Activated T-helper 1 cell treated with anti-CD3 and anti-CD28 coated beads, Interleukin-12 subunit alpha, Interleukin-12 subunit beta, Interleukin-2, Interleukin-4 antibody, amounts not matched to agents 30 ng/mL and 10 ng/mL and 1 ng/mL, durations not matched to agents 14 hours and 24 hours and 36 hours (primary cell): ENCODE measurements around the gene C1RL. TPM values are rescaled to one million over a fixed set of nuclear protein-coding genes. Genes with fewer than 3 reads are reported as not detected.

Experiments used
- DNase-seq: peaks from one replicate; pipeline ENCODE4 v3.0.0; 2021; ENCODE audit warnings: low spot score
- H3K27ac Mint-ChIP-seq: one replicate; pipeline ENCODE4 v1.8.0; 2021; ENCODE audit warnings: mild to moderate bottlenecking, mixed read lengths
- H3K27me3 Mint-ChIP-seq: one replicate; pipeline ENCODE4 v1.8.0; 2022; ENCODE audit warnings: mild to moderate bottlenecking, moderate library complexity, mixed read lengths; ENCODE audit not compliant: insufficient read depth
- H3K36me3 Mint-ChIP-seq: one replicate; pipeline ENCODE4 v1.8.0; 2021; ENCODE audit warnings: low read depth, mixed read lengths
- H3K4me1 Mint-ChIP-seq: one replicate; pipeline ENCODE4 v1.8.0; 2021; ENCODE audit warnings: low read depth, mixed read lengths
- H3K4me3 Mint-ChIP-seq: one replicate; pipeline ENCODE4 v1.8.0; 2021; ENCODE audit warnings: mild to moderate bottlenecking, moderate library complexity, mixed read lengths
- H3K9me3 Mint-ChIP-seq: one replicate; pipeline ENCODE4 v1.8.0; 2021; ENCODE audit warnings: mixed read lengths
- intact Hi-C: fragments of 100-400 bp; cut with micrococcal nuclease; formaldehyde crosslinking; loops from one replicate; pipeline ENCODE4 v1.15.1; 2024
- total RNA-seq: library from RNA; stranded (reverse); gene quantifications from 2 replicates; pipeline ENCODE4 v1.2.3, GENCODE V29; 2022

The C1RL gene
- total RNA-seq, 1 donor from 2014 or later, result 21.5 TPM

DNA sequence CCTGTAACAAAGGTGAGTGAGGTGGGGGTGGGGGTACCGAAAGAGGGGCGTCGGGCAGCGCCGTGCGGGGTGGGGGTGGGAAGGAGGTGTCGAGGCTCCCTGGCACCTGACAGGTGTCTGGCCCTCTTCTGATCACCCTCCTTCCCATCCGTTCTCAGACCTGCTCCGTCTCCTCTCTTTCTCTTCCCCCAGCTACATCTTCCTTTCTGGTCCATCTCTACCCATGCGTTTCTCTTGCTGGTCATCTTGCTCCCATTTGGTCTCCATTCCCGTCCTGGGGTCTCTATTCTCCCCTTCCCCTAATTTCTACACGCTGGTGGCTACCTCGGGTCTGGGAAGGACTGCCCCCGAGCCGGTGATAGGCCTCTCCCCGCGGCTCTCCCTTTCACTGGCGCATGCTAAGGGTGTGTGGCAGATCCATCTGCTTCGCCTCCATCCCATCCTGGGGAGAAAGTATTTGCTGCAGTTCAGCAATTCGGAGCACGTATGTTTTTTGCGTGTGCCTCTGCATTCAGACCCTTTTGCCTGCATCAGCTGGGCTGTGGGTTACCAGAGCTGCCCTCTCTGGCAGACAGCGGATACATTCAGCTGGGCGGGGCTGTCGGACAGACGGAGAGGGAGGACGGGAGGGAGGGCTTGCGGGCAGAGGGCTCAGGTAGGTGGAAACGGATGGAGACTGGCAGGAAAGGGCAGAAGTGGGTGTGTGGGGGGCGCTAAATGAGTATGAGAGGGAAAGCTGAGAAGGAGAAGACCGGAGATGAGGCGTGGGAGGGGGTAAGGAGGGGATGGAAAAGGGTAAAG is 21.9 kb upstream of the C1RL start:
- Mint-ChIP-seq H3K4me1 (peaks cover 37% of the 10 kb centered on the region), H3K4me3 (peak overlapping the region; percentile 96), H3K27ac (peak overlapping the region; percentile 91), H3K9me3 (no peaks in the 10 kb centered on the region), H3K27me3 (no peaks in the 10 kb centered on the region), H3K36me3 (peaks cover 33% of the 10 kb centered on the region)
- peak; percentile 48 for DNase-seq
- intact Hi-C loops, result loop anchor here (1.0 to 5.0 kb wide), 5 partner anchors 18 to 639 kb away; partner anchors contain the start of genes C1RL, LPCAT3, MRPL51 and NCAPD2

DNA sequence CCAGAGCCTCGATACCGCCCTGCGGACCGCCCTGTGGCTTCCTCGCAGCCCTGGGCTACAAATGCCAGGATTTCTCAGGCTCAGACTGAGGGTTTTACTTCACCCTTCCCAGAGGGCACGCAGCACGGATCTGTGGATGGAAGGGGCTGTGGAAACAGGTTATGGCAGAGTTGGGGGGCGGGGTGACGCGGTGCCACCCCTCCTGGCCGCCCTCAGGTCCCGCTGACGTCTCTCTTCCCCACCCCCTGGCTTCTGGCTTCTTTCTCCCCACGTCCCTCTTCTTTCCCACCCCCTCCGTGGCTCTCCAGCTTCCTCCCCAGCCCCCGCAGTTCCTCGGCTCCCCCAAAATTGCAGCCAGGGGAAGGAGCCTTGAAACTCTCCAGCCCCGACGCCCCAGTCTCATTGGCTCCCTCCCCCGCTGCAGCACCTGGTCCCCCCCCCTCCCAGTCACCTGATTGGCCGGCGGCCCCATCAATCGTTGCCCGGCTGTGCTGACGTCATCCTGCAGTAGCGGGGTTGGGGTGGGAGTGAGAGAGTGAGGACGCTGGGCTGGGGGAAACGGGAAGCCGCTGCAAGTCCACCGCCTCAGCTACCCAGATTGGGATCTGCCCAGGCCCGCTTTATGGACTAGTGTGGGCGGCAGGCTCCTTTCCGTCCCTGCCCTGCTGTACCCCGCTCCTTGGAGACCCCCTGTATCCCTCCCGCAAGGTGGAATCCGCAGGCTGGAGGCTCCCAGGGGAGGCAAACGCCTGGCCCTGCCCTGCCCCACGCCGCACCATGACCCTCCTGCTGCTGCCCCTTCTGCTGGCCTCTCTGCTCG is 21.1 kb upstream of the C1RL start, which contains the start of gene CLSTN3:
TSS of gene CLSTN3 (plus strand) at position 500 of the 820 bp plus-strand sequence. CDS start at position 778, 278 bp downstream.
- Mint-ChIP-seq H3K4me1 (peaks cover 37% of the 10 kb centered on the region), H3K9me3 (no peaks in the 10 kb centered on the region), H3K36me3 (peaks cover 28% of the 10 kb centered on the region), H3K4me3 (peak within 1 kb of the TSS; percentile 96), H3K27ac (peak within 1 kb of the TSS; percentile 91), H3K27me3 (no peaks in the 10 kb centered on the region)
- intact Hi-C loops, result loop anchor here (1.0 to 5.0 kb wide), 4 partner anchors 21 to 638 kb away; partner anchors contain the start of genes C1RL, LPCAT3, MRPL51 and NCAPD2
- DNase-seq, result peak; percentile 84

DNA sequence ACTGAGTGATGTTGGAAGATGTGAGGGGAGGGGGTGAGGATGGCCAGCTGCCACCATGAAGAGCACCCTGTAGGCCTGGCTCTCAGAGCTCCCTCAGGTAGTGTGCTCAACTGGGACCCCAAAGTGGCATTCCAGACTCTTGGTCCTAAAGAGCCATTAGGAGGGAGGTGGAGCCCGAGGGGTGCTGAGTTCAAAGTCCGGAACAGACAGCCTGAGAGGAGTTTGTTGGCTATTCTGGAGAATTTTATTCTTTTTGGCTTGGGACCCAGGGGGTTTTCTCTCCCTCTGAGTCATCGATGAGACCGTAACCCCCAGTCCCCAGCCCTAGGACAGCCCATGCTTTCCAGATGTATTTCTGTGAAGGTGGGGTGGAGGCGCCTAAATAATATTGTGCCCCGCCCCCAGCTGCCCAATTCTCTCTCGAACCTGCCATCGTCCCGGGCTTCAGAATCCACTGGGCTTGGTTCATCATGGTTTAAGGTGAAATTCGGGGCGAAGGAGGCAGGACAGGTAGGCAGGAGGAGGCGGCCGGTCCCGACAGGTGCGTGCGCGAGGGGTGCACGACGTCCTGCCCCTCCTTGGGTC is 20.4 kb upstream of the C1RL start:
- peaks cover 23% of the 10 kb centered on the region for H3K36me3 Mint-ChIP-seq
- no peaks in the 10 kb centered on the region for H3K27me3 Mint-ChIP-seq
- H3K4me3 Mint-ChIP-seq, result peak overlapping the region; percentile 96
- DNase-seq, result no peak
- H3K4me1 Mint-ChIP-seq, result peaks cover 37% of the 10 kb centered on the region
- intact Hi-C loops, result no loop called here
- H3K9me3 Mint-ChIP-seq, result no peaks in the 10 kb centered on the region
- peak overlapping the region; percentile 91 for H3K27ac Mint-ChIP-seq

DNA sequence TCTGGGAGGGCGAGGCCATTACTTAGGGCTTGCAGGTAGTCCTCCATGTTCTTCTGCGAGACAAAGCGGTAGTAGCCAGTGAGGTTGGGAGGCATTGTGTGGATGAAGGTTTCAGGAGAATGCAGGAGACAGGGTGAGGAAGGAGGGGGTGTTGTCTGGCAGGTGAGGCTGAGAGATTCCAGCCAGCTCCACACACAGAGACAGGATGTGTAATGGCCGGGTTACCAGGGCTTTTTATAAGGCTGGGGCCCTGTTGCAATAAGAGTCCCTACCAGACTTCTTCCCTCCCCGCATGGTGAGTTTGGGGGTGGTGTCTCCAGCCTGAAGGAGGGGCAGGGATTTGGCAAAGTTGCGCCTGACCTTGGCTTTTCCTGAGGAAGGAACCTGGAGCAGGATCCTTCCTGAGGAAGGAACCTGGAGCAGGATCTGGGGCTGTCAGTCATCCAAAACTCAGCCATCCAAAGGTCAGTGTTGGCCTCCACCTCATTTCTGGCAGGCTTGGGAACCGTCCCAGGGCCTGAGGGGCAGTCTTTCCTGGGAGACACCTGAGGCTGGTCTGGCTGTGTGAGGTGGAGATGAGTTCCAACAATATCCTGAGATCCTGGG is 19.8 kb upstream of the C1RL start, which contains the start of gene RBP5:
TSS of gene RBP5 (minus strand) at position 209 of the 606 bp plus-strand sequence. CDS start at position 95, 114 bp downstream.
- DNase-seq, result no peak
- H3K4me1 Mint-ChIP-seq, result peaks cover 37% of the 10 kb centered on the region
- peaks cover 18% of the 10 kb centered on the region for H3K36me3 Mint-ChIP-seq
- H3K27ac Mint-ChIP-seq, result peak within 1 kb of the TSS; percentile 91
- H3K4me3 Mint-ChIP-seq, result peak within 1 kb of the TSS; percentile 96
- intact Hi-C loops, result no loop called here
- H3K9me3 Mint-ChIP-seq, result no peaks in the 10 kb centered on the region
- H3K27me3 Mint-ChIP-seq, result no peaks in the 10 kb centered on the region

DNA sequence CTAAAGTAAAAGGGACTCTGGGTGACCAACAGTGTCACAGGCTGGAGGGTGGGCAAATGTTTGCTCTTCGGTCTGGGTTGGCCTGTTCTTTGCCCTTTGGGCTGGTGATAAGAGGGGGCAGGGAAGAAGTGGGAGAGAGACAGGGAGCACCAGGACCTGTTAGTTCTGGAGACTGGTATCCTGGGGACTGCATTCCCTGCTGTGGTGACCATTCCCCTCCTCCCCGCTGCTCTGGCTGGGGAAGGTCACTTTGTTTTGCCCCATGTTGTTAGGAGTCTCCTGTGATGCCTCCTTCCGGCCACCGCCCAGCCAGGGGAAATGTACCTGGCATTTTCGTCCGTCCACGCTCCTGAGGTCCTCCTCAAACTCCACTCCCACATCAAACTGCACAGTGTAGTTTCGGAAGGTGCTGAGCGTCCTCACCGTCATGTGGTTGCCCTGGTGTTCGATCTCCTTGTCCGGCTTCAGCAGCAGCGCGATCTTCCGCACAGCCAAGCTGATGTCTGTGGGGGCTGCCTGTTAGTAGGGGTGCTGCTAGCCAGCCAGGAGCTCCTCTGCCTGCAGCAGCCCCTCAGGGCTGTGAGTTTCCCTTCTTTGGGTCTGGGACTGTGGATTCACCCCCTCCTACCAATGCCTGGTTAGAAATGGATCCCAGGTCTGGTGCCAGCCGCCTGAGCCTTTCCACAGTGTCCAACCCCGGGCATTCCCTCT is 19.1 kb upstream of the C1RL start:
- Mint-ChIP-seq H3K27me3 (no peaks in the 10 kb centered on the region), H3K4me3 (peak overlapping the region; percentile 96), H3K36me3 (peaks cover 17% of the 10 kb centered on the region), H3K4me1 (peaks cover 37% of the 10 kb centered on the region), H3K9me3 (no peaks in the 10 kb centered on the region), H3K27ac (no peak overlapping the region)
- intact Hi-C loops, result no loop called here
- DNase-seq, result no peak

DNA sequence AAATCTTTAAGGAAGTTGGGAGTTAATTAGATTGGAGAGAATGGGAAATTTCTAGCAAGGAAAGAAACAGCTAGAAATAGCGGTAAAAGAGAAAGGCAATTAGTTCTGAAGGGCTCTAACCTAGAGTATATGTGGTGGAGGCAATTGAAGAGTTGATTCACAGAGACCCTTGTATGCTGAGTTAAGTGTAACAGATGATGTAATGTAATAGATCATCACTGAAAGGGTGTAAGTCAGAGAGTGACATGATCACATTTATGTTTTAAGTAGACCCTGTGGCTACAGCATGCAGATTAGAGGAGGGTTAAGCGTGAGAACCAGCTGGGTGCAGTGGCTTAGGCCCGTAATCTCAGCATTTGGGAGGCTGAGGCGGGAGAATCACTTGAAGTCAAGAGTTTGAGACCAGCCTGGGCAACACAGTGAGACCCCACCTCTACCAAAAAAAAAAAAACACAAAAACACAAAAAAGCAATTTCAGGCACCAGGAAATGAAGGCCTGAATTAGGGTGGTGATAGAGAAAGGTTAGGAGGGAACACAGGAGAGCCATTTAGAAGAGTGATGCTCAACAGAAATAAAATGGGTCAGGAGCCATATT is 16.7 kb upstream of the C1RL start:
- no peak overlapping the region for H3K4me3 Mint-ChIP-seq
- no peak overlapping the region for H3K27ac Mint-ChIP-seq
- H3K36me3 Mint-ChIP-seq, result peaks cover 15% of the 10 kb centered on the region
- DNase-seq, result no peak
- H3K4me1 Mint-ChIP-seq, result peaks cover 14% of the 10 kb centered on the region
- H3K9me3 Mint-ChIP-seq, result no peaks in the 10 kb centered on the region
- H3K27me3 Mint-ChIP-seq, result no peaks in the 10 kb centered on the region
- intact Hi-C loops, result no loop called here

DNA sequence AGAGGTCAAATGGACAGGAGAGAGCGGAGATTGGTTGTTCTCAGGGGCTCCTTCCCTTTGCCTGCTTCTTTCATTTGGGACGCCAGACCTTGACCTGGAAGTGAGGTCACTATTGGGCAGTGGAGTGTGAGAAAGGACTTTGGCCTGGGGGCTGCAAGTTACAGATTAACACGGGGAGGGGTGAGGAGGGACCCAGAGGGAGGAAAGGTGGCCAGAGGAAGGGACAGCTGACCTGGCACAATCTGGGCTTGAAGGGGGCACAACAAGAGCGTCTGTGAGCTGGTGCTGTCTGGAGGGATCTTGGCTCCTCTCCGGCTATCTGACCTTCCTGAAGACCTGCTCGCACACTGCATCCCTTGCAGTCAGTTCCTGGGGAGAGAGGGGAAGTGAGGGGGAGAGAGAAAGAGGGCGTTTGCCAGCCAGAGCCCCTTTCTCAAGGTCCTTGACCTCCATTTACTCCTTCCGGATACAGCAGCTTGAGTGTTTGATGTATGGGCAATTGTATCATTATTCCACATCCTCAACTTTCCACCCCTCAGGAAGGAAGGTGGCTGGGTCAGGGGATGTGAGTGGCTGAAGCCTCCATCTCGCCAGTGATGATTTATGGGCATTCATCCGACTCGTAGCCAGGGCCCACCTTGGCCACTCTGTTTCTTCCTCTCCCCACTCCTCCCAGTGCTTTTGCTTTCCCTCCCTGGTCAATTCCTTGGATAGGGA is 14.9 kb upstream of the C1RL start:
- H3K36me3 Mint-ChIP-seq, result peaks cover 15% of the 10 kb centered on the region
- intact Hi-C loops, result no loop called here
- H3K27ac Mint-ChIP-seq, result no peak overlapping the region
- H3K9me3 Mint-ChIP-seq, result no peaks in the 10 kb centered on the region
- no peaks in the 10 kb centered on the region for H3K27me3 Mint-ChIP-seq
- H3K4me3 Mint-ChIP-seq, result no peak overlapping the region
- no peak for DNase-seq
- H3K4me1 Mint-ChIP-seq, result peaks cover 7% of the 10 kb centered on the region

DNA sequence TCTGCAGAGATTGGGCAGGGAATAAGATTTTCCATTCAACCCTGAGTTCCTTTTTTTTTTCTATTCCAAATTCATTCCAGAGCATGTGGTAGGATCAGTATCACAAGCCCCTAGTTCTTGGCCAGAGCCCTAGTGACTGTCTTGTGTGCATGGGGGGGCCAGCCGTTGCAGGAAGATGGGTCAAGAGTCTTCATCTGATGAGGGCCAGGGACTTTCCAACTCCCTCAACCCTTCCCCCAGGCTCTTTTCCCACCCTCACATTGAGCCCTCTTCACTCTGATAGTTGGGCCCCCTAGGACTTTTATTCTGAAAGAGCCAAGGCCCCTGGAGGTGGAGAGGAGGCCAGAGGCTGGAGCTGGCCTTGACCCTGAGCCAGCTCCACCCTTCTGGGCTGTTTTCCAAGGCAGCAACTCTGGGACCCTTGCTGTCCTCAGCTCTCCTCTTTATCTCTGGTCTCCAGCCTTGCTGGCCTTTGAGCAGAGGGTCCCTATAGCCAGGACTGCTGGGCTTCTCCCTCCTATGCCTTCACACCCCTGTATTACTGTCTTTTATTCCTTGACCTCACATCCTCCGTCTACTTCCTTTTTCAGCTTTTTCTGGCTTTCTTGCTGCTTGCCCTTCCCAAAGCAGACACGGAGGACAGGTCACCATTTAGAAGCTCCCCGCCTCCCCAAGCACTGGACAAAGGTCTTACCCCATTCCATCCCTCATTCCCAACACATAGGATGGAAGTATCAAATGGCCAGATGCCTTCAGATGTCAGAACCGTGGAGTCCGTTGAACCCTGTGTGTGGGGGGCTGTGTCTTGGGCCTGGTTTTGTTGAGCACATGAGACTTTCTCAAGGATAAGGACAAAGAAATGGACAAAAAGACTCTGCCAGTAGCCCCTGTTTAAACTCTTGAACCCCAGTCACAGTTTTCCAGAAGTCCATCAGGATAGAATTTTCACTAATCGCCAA is 14.1 kb upstream of the C1RL start:
- H3K27me3 Mint-ChIP-seq, result no peaks in the 10 kb centered on the region
- intact Hi-C loops, result no loop called here
- H3K9me3 Mint-ChIP-seq, result no peaks in the 10 kb centered on the region
- H3K4me1 Mint-ChIP-seq, result peaks cover 5% of the 10 kb centered on the region
- peaks cover 21% of the 10 kb centered on the region for H3K36me3 Mint-ChIP-seq
- no peak for DNase-seq
- H3K27ac Mint-ChIP-seq, result peak overlapping the region; percentile 55
- H3K4me3 Mint-ChIP-seq, result no peak overlapping the region

DNA sequence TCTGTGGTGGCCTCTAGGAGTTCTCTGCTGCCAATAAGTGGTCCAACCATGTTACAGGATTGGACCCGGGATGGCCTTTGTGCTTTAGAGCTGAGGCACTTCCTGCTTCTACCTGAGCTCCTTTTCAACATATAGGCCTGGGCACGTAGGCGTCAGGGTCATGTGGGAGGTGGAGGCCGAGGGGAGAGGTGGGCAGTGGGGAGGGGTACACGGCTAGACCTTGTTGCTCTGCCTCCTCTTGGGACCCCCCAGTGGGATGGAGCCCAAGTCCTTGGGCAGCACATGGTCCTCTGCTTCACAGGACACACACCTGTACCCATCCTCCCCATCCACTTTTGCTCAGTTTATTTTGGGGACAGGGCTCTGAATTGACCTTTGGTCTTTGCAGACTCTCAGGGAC is 12.3 kb upstream of the C1RL start:
- Mint-ChIP-seq H3K4me1 (peaks cover 5% of the 10 kb centered on the region), H3K36me3 (peaks cover 23% of the 10 kb centered on the region), H3K4me3 (no peak overlapping the region), H3K27ac (no peak overlapping the region), H3K27me3 (no peaks in the 10 kb centered on the region), H3K9me3 (no peaks in the 10 kb centered on the region)
- intact Hi-C loops, result no loop called here
- no peak for DNase-seq

DNA sequence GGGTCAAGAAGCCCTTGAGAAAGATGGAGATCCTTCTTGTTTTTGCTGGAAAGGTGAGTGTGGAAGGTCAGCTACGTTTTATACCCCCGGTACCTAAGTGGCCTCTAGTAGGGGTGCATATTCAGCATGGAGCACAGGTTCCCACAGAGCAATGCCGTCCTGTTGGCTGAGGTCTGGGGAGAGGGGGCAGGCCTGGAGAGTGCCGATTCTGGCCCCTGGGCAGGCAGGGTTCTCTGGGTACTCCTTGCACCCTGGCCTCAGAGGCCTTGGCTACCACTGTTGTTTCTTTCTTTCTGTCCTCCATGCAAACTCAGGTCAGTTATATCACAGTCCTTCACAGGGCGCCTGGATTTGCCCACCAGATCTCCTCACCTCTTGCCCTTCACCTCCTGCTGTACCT is 11.2 kb upstream of the C1RL start:
- H3K4me3 Mint-ChIP-seq, result no peak overlapping the region
- peaks cover 5% of the 10 kb centered on the region for H3K4me1 Mint-ChIP-seq
- H3K27ac Mint-ChIP-seq, result no peak overlapping the region
- peaks cover 21% of the 10 kb centered on the region for H3K36me3 Mint-ChIP-seq
- H3K9me3 Mint-ChIP-seq, result no peaks in the 10 kb centered on the region
- H3K27me3 Mint-ChIP-seq, result no peaks in the 10 kb centered on the region
- no peak for DNase-seq
- intact Hi-C loops, result no loop called here
